Astrocyte of the hippocampus (primary cell): ENCODE data around the gene MUSK.

Experiments
- DNase-seq: peaks from one replicate; pipeline ENCODE4 v3.0.0; 2011; ENCODE audit warnings: low read depth, low spot score

Gene MUSK

GRCh38 chr9:110668570-110669167 lies at the start of gene MUSK:
Gene MUSK (plus strand): TSS chr9:110668791. CDS start chr9:110668905, 114 bp downstream.
- no peak for DNase-seq

GRCh38 chr9:110619831-110620230 lies 48.8 kb upstream of the MUSK start:
- DNase-seq = peak; percentile 33

GRCh38 chr9:110620726-110621125 lies 47.9 kb upstream of the MUSK start:
- DNase-seq = no peak

- no peak for DNase-seq
Measured at GRCh38 chr9:110622368-110622767, 46.2 kb upstream of the MUSK start.

GRCh38 chr9:110623462-110624025 lies 45.0 kb upstream of the MUSK start:
- DNase-seq = peak; percentile 74

- peak; percentile 75 for DNase-seq
Measured at GRCh38 chr9:110626101-110626829, 42.3 kb upstream of the MUSK start.

- no peak for DNase-seq
Measured at GRCh38 chr9:110635589-110635988, 33.0 kb upstream of the MUSK start.

GRCh38 chr9:110638381-110638954 lies 30.1 kb upstream of the MUSK start:
- DNase-seq = peak; percentile 29

- peak; percentile 26 for DNase-seq
Measured at GRCh38 chr9:110640736-110641135, 27.9 kb upstream of the MUSK start.

GRCh38 chr9:110641293-110641692 lies 27.3 kb upstream of the MUSK start:
- DNase-seq = no peak

GRCh38 chr9:110648696-110649095 lies 19.9 kb upstream of the MUSK start:
- DNase-seq = no peak

- DNase-seq = peak; percentile 45
Measured at GRCh38 chr9:110650261-110650660, 18.3 kb upstream of the MUSK start.

GRCh38 chr9:110650991-110651411 lies 17.6 kb upstream of the MUSK start:
- peak; percentile 53 for DNase-seq

- DNase-seq = no peak
Measured at GRCh38 chr9:110655754-110656641, 12.6 kb upstream of the MUSK start.

- DNase-seq = no peak
Measured at GRCh38 chr9:110659891-110660541, 8.6 kb upstream of the MUSK start.

- no peak for DNase-seq
Measured at GRCh38 chr9:110669433-110669832, 842 bp downstream of the MUSK start.

GRCh38 chr9:110671849-110672248 lies 3.3 kb downstream of the MUSK start:
- DNase-seq = no peak

- DNase-seq = no peak
Measured at GRCh38 chr9:110672873-110673510, 4.4 kb downstream of the MUSK start.

- no peak for DNase-seq
Measured at GRCh38 chr9:110687497-110687896, 18.9 kb downstream of the MUSK start.

GRCh38 chr9:110688329-110688728 lies 19.7 kb downstream of the MUSK start:
- no peak for DNase-seq
